ENCODE data around the gene RPS4Y2. TPM values are rescaled to one million over a fixed set of nuclear protein-coding genes. Genes with fewer than 3 reads are reported as not detected.

The RPS4Y2 gene
- total and polyA plus RNA-seq, 2 donors (not counting 3 experiments of a cell fraction or from before 2014, with no cell fraction given) = not detected

- DNase-seq (ENCODE audit: low read depth, low spot score) (no peak), FAIRE-seq (no peak)
- dilution Hi-C loops (cut with MboI; ENCODE audit: extremely low pct_ligation_motif_present, low sequenced_read_pairs) (no loop called here), intact Hi-C loops (cut with micrococcal nuclease) (no loop called here)
- Histone ChIP-seq H3K9me1 (replicated peaks; ENCODE audit: control insufficient read depth, extremely low read depth, insufficient read depth, low read length) (no peaks in the 10 kb centered on the region), H3K4me2 (ENCODE audit: insufficient read depth, low read length) (no peak overlapping the region), H2AFZ (ENCODE audit: low read depth, low read length) (no peak overlapping the region), H3K27ac (ENCODE audit: insufficient read depth, low read depth, low read length) (no peak overlapping the region), H3K9ac (replicated peaks; ENCODE audit: extremely low read depth, insufficient read depth, low read length) (no peak overlapping the region), H3K36me3 (ENCODE audit: control insufficient read depth in 2 of 2, extremely low read depth in 1 of 2, insufficient read depth in 2 of 2, low read length in 2 of 2) (no peaks in the 10 kb centered on the region), H3K27me3 (ENCODE audit: control insufficient read depth in 2 of 2, insufficient read depth in 2 of 2, low read length in 2 of 2) (no peaks in the 10 kb centered on the region), H4K20me1 (replicated peaks; ENCODE audit: control insufficient read depth, extremely low read depth, insufficient read depth, low read length) (no peaks in the 10 kb centered on the region), H3K79me2 (ENCODE audit: control insufficient read depth, insufficient read depth, low read length) (no peaks in the 10 kb centered on the region), H3K4me3 (replicated peaks in 1 of 3; ENCODE audit: insufficient read depth in 1 of 3, low read depth in 1 of 3, low read length in 3 of 3) (no peak overlapping the region), H3K4me1 (ENCODE audit: control insufficient read depth, extremely low read depth, insufficient read depth, low read length) (no peaks in the 10 kb centered on the region), H3K9me3 (replicated peaks; ENCODE audit: control insufficient read depth, insufficient read depth, low read length) (no peaks in the 10 kb centered on the region)
- CTCF ChIA-PET = no interaction called here
- TF ChIP-seq JUN (IDR thresholded peaks at IDR 0.05; ENCODE audit: borderline replicate concordance, insufficient read depth, insufficient read length, low read depth) = no peak
- no peak for TF ChIP-seq MAX (IDR thresholded peaks at IDR 0.05; ENCODE audit: insufficient read depth, insufficient read length)
- no peak for TF ChIP-seq CTCF (IDR thresholded peaks at IDR 0.05; ENCODE audit: extremely low read depth in 1 of 2, insufficient read depth in 1 of 2, low read depth in 1 of 2, low read length in 2 of 2)
- TF ChIP-seq POLR2A (IDR thresholded peaks at IDR 0.05; ENCODE audit: low read depth, low read length) = no peak
- TF ChIP-seq FOS (IDR thresholded peaks at IDR 0.05; ENCODE audit: borderline replicate concordance, insufficient read depth, low read length) = no peak
- TF ChIP-seq MYC (IDR thresholded peaks at IDR 0.05; ENCODE audit: low read depth, low read length) = no peak
- TF ChIP-seq POLR2AphosphoS5 (IDR thresholded peaks at IDR 0.05; ENCODE audit: insufficient read depth, low read depth, low read length) = no peak
- TF ChIP-seq EZH2 (IDR thresholded peaks at IDR 0.05; ENCODE audit: borderline replicate concordance, low read depth, low read length, severe bottlenecking) = no peak
- TF ChIP-seq GATA2 (IDR thresholded peaks at IDR 0.05; ENCODE audit: insufficient read depth, insufficient read length, low read depth, low read length) = no peak
- BruUV-seq (replicated peaks) = no TSS peak
- POLR2A ChIA-PET = no interaction called here
Observed at GRCh38 chrY:20714391-20714790, 41.5 kb upstream of the RPS4Y2 start.
